ENCODE results near the gene SPACA5. TPM values are rescaled to one million over a fixed set of nuclear protein-coding genes. Genes with fewer than 3 reads are reported as not detected.
"Not testable (repeated sequence)": the region's sequence is repeated elsewhere in the genome, so short reads cannot be mapped to it uniquely, and the experiment has no call there.

The SPACA5 gene
- total and polyA plus RNA-seq, 4 experiments from 2014 or later, result not detected

- Histone ChIP-seq H3K27me3 (ENCODE audit: insufficient read depth, low read length) (no peaks in the 10 kb centered on the region), H3K27ac (ENCODE audit: low read depth, low read length) (peak overlapping the region; percentile 72), H3K36me3 (ENCODE audit: insufficient read depth, low read length) (no peaks in the 10 kb centered on the region), H3K4me3 (ENCODE audit: low read length in 2 of 2) (peak overlapping the region; percentile 84 to 96), H3K4me1 (ENCODE audit: insufficient read depth, low read length) (peaks cover 4% of the 10 kb centered on the region), H3K9me3 (ENCODE audit: control insufficient read depth in 1 of 2, low read length in 2 of 2) (no peaks in the 10 kb centered on the region)
- peak; percentile 81 to 87 (median 86) for DNase-seq
- intact Hi-C loops (cut with micrococcal nuclease), result loop anchor here (2.0 kb wide), 1 partner anchor 460 kb away; the partner anchor contains the start of gene ARAF
- Mint-ChIP-seq H3K4me1 (peaks cover 4 to 23% (median 13%) of the 10 kb centered on the region in 4 donors), H3K27me3 (no peaks in the 10 kb centered on the region), H3K27ac (peak overlapping the region; percentile 90 to 98 (median 95)), H3K36me3 (no peaks in the 10 kb centered on the region), H3K4me3 (peak overlapping the region; percentile 90 to 96 (median 92)), H3K9me3 (no peaks in the 10 kb centered on the region)
- ChIA-PET CTCF (ENCODE audit: partially characterized antibody) (interaction anchor here (0.7 to 1.4 kb wide), 4 partner anchors 62 to 191 kb away, joined by 3 to 5 read pairs (median 4); no protein-coding TSS in a partner anchor), POLR2A (ENCODE audit: partially characterized antibody) (interaction anchor here (0.7 to 1.4 kb wide), 7 partner anchors 19 to 937 kb away, joined by 3 to 10 read pairs (median 3); partner anchors contain the start of gene ARAF)
These were observed 14.5 kb downstream of the SPACA5 start for GRCh38 chrX:48021026-48021900.

GRCh38 chrX:48022100-48022499, 15.3 kb downstream of the SPACA5 start:
- no peak for DNase-seq
- Mint-ChIP-seq H3K4me1 (peaks cover 7 to 28% (median 15%) of the 10 kb centered on the region in 4 donors), H3K9me3 (no peaks in the 10 kb centered on the region), H3K27ac (no peak overlapping the region), H3K4me3 (peak overlapping the region in 3 of 8 donors; percentile 90 to 92 (median 92)), H3K27me3 (no peaks in the 10 kb centered on the region), H3K36me3 (no peaks in the 10 kb centered on the region)
- H3K27ac ChIP-seq (ENCODE audit: low read depth, low read length), result no peak overlapping the region
- ChIA-PET CTCF (ENCODE audit: partially characterized antibody) (no interaction called here), POLR2A (ENCODE audit: partially characterized antibody) (no interaction called here)
- no peaks in the 10 kb centered on the region for H3K36me3 ChIP-seq (ENCODE audit: insufficient read depth, low read length)
- no peaks in the 10 kb centered on the region for H3K9me3 ChIP-seq (ENCODE audit: control insufficient read depth in 1 of 2, low read length in 2 of 2)
- intact Hi-C loops (cut with micrococcal nuclease), result no loop called here
- H3K4me3 ChIP-seq (ENCODE audit: low read length in 2 of 2), result no peak overlapping the region
- peaks cover 4% of the 10 kb centered on the region for H3K4me1 ChIP-seq (ENCODE audit: insufficient read depth, low read length)
- H3K27me3 ChIP-seq (ENCODE audit: insufficient read depth, low read length), result no peaks in the 10 kb centered on the region

GRCh38 chrX:48022738-48023137, 15.9 kb downstream of the SPACA5 start:
- H3K4me3 ChIP-seq (ENCODE audit: low read length in 2 of 2), result no peak overlapping the region
- no peaks in the 10 kb centered on the region for H3K9me3 ChIP-seq (ENCODE audit: control insufficient read depth in 1 of 2, low read length in 2 of 2)
- no peaks in the 10 kb centered on the region for H3K36me3 ChIP-seq (ENCODE audit: insufficient read depth, low read length)
- H3K4me1 ChIP-seq (ENCODE audit: insufficient read depth, low read length), result peaks cover 4% of the 10 kb centered on the region
- peak overlapping the region in 2 of 7 donors; percentile 43 to 69 for H3K27ac Mint-ChIP-seq
- H3K27me3 Mint-ChIP-seq, result no peaks in the 10 kb centered on the region
- no peaks in the 10 kb centered on the region for H3K36me3 Mint-ChIP-seq
- H3K27me3 ChIP-seq (ENCODE audit: insufficient read depth, low read length), result no peaks in the 10 kb centered on the region
- no peak for DNase-seq
- intact Hi-C loops (cut with micrococcal nuclease), result no loop called here
- peaks cover 7 to 28% (median 15%) of the 10 kb centered on the region in 4 donors for H3K4me1 Mint-ChIP-seq
- ChIA-PET POLR2A (ENCODE audit: partially characterized antibody) (no interaction called here), CTCF (ENCODE audit: partially characterized antibody) (no interaction called here)
- peak overlapping the region in 1 of 8 donors; percentile 43 for H3K4me3 Mint-ChIP-seq
- H3K9me3 Mint-ChIP-seq, result no peaks in the 10 kb centered on the region
- no peak overlapping the region for H3K27ac ChIP-seq (ENCODE audit: low read depth, low read length)

GRCh38 chrX:48025561-48025960, 18.8 kb downstream of the SPACA5 start:
- Mint-ChIP-seq H3K4me1 (peaks cover 7 to 24% (median 13%) of the 10 kb centered on the region in 4 donors), H3K27me3 (no peaks in the 10 kb centered on the region), H3K36me3 (no peaks in the 10 kb centered on the region), H3K4me3 (peak overlapping the region in 1 of 8 donors; percentile 48), H3K9me3 (no peaks in the 10 kb centered on the region), H3K27ac (peak overlapping the region in 3 of 7 donors; percentile 1 to 82 (median 1))
- H3K4me3 ChIP-seq (ENCODE audit: low read length in 2 of 2), result no peak overlapping the region
- POLR2A ChIA-PET (ENCODE audit: partially characterized antibody), result no interaction called here
- H3K36me3 ChIP-seq (ENCODE audit: insufficient read depth, low read length), result no peaks in the 10 kb centered on the region
- DNase-seq, result peak in 4 of 5 donors; percentile 47 to 54 (median 52)
- CTCF ChIA-PET (ENCODE audit: partially characterized antibody), result interaction anchor here (1.9 to 3.3 kb wide), 3 partner anchors 47 to 193 kb away, joined by 5 to 25 read pairs (median 18); no protein-coding TSS in a partner anchor
- peaks cover 3% of the 10 kb centered on the region for H3K4me1 ChIP-seq (ENCODE audit: insufficient read depth, low read length)
- intact Hi-C loops (cut with micrococcal nuclease), result loop anchor here (5.0 kb wide), 1 partner anchor 33 kb away; no protein-coding TSS in a partner anchor
- H3K9me3 ChIP-seq (ENCODE audit: control insufficient read depth in 1 of 2, low read length in 2 of 2), result no peaks in the 10 kb centered on the region
- H3K27me3 ChIP-seq (ENCODE audit: insufficient read depth, low read length), result no peaks in the 10 kb centered on the region
- H3K27ac ChIP-seq (ENCODE audit: low read depth, low read length), result no peak overlapping the region

- H3K9me3 Mint-ChIP-seq; DNase-seq; H3K27me3 Mint-ChIP-seq; H3K27ac ChIP-seq (ENCODE audit: low read depth, low read length); H3K27ac Mint-ChIP-seq; H3K27me3 ChIP-seq (ENCODE audit: insufficient read depth, low read length); H3K4me1 ChIP-seq (ENCODE audit: insufficient read depth, low read length); H3K36me3 Mint-ChIP-seq; H3K4me3 ChIP-seq (ENCODE audit: low read length in 2 of 2); H3K9me3 ChIP-seq (ENCODE audit: control insufficient read depth in 1 of 2, low read length in 2 of 2); H3K4me3 Mint-ChIP-seq; H3K36me3 ChIP-seq (ENCODE audit: insufficient read depth, low read length): not testable (repeated sequence)
- POLR2A ChIA-PET (ENCODE audit: partially characterized antibody), result interaction anchor here (1.2 to 1.4 kb wide), 3 partner anchors 174 to 545 kb away, joined by 3 to 5 read pairs (median 4); no protein-coding TSS in a partner anchor
- CTCF ChIA-PET (ENCODE audit: partially characterized antibody), result interaction anchor here (0.8 to 3.3 kb wide), 16 partner anchors 8 to 276 kb away, joined by 3 to 25 read pairs (median 4); partner anchors contain the start of gene ZNF81
- intact Hi-C loops (cut with micrococcal nuclease), result loop anchor here (2.0 to 5.0 kb wide), 2 partner anchors 35 to 369 kb away; partner anchors contain the start of gene UXT
- H3K4me1 Mint-ChIP-seq, result peaks cover 4 to 12% (median 8%) of the 10 kb centered on the region in 4 donors
These were observed 20.8 kb downstream of the SPACA5 start for GRCh38 chrX:48027545-48027944.

GRCh38 chrX:48028091-48028490, 21.3 kb downstream of the SPACA5 start:
- Histone ChIP-seq H3K36me3 (ENCODE audit: insufficient read depth, low read length) (no peaks in the 10 kb centered on the region), H3K27ac (ENCODE audit: low read depth, low read length) (no peak overlapping the region), H3K27me3 (ENCODE audit: insufficient read depth, low read length) (no peaks in the 10 kb centered on the region), H3K4me3 (ENCODE audit: low read length in 2 of 2) (no peak overlapping the region), H3K9me3 (ENCODE audit: control insufficient read depth in 1 of 2, low read length in 2 of 2) (no peaks in the 10 kb centered on the region), H3K4me1 (ENCODE audit: insufficient read depth, low read length) (no peaks in the 10 kb centered on the region)
- Mint-ChIP-seq H3K27me3 (no peaks in the 10 kb centered on the region), H3K4me3 (no peak overlapping the region), H3K36me3 (no peaks in the 10 kb centered on the region), H3K9me3 (no peaks in the 10 kb centered on the region), H3K27ac (no peak overlapping the region), H3K4me1 (peaks cover 4 to 12% (median 8%) of the 10 kb centered on the region in 4 donors)
- no peak for DNase-seq
- intact Hi-C loops (cut with micrococcal nuclease), result loop anchor here (5.0 kb wide), 1 partner anchor 36 kb away; no protein-coding TSS in a partner anchor
- POLR2A ChIA-PET (ENCODE audit: partially characterized antibody), result no interaction called here
- CTCF ChIA-PET (ENCODE audit: partially characterized antibody), result interaction anchor here (1.1 to 3.3 kb wide), 6 partner anchors 14 to 276 kb away, joined by 3 to 25 read pairs (median 14); partner anchors contain the start of gene ZNF81

GRCh38 chrX:48030237-48030636, 23.4 kb downstream of the SPACA5 start:
- peaks cover 4 to 12% (median 8%) of the 10 kb centered on the region in 4 donors for H3K4me1 Mint-ChIP-seq
- ChIA-PET CTCF (ENCODE audit: partially characterized antibody) (interaction anchor here (1.0 to 1.2 kb wide), 2 partner anchors 176 to 199 kb away, joined by 4 read pairs; no protein-coding TSS in a partner anchor), POLR2A (ENCODE audit: partially characterized antibody) (interaction anchor here (1.0 kb wide), 1 partner anchor 194 kb away, joined by 3 read pairs; no protein-coding TSS in a partner anchor)
- no peak overlapping the region for H3K27ac Mint-ChIP-seq
- no peak overlapping the region for H3K4me3 Mint-ChIP-seq
- no peaks in the 10 kb centered on the region for H3K36me3 Mint-ChIP-seq
- no peaks in the 10 kb centered on the region for H3K27me3 Mint-ChIP-seq
- H3K9me3 Mint-ChIP-seq, result no peaks in the 10 kb centered on the region
- no peaks in the 10 kb centered on the region for H3K4me1 ChIP-seq (ENCODE audit: insufficient read depth, low read length)
- H3K27me3 ChIP-seq (ENCODE audit: insufficient read depth, low read length), result no peaks in the 10 kb centered on the region
- no peaks in the 10 kb centered on the region for H3K36me3 ChIP-seq (ENCODE audit: insufficient read depth, low read length)
- no peaks in the 10 kb centered on the region for H3K9me3 ChIP-seq (ENCODE audit: control insufficient read depth in 1 of 2, low read length in 2 of 2)
- H3K27ac ChIP-seq (ENCODE audit: low read depth, low read length), result no peak overlapping the region
- intact Hi-C loops (cut with micrococcal nuclease), result no loop called here
- no peak overlapping the region for H3K4me3 ChIP-seq (ENCODE audit: low read length in 2 of 2)
- DNase-seq, result no peak

All from CD4-positive, alpha-beta memory T cell (primary cell).